HCT116 (cell line): ENCODE measurements around the gene A2ML1. TPM values are rescaled to one million over a fixed set of nuclear protein-coding genes. Genes with fewer than 3 reads are reported as not detected.

Source experiments
- ATAC-seq: fragments of 200-7000 bp; cut with Tn5 transposase; 2 replicates; pipeline ENCODE4 v1.9.1; 2020; ENCODE audit warnings: mild to moderate bottlenecking, moderate library complexity
- BruUV-seq: library from RNA; stranded (reverse); fragments of 400-500 nt; replicated peaks from 2 replicates; lab custom pipeline; 2021; lab: Mats Ljungman, UMichigan
- CTCF ChIA-PET: fragments of 300-600 bp; sonication (Branson Sonifier 250); formaldehyde crosslinking; loops from one replicate; lab custom pipeline; 2021; ENCODE audit warnings: antibody characterized with exemption; lab: Charles Lee
- POLR2A ChIA-PET: fragments of 300-600, 350-600 bp; sonication (Branson Sonifier 250); formaldehyde crosslinking; loops from one replicate; lab custom pipeline; 2021; ENCODE audit warnings: antibody characterized with exemption; lab: Charles Lee
- RAD21 ChIA-PET, 2 experiments: fragments of 300-600 bp; sonication (Branson Sonifier 250); formaldehyde crosslinking; loops; one replicate each; lab custom pipeline; 2023; ENCODE audit warnings: low total read pairs in 2 of 2; ENCODE audit not compliant: uncharacterized antibody in 2 of 2, unreplicated experiment in 2 of 2, low non-redundant PET in 1 of 2; lab: Charles Lee
- DNase-seq: peaks from one replicate; pipeline ENCODE4 v3.0.0-alpha.2; 2010; ENCODE audit warnings: low read depth, low spot score
- H2AFZ ChIP-seq: fragments of 200-600 bp; shearing (Covaris generic), sonication (generic); 2 replicates; pipeline ENCODE4 v1.6.1; 2017; ENCODE audit warnings: low read depth, mixed run types, mixed read lengths, antibody characterized with exemption, low read length; ENCODE audit not compliant: poor library complexity, severe bottlenecking
- H3K27ac ChIP-seq: 2 replicates; pipeline ENCODE4 v1.5.1; 2012; ENCODE audit warnings: low read depth, low read length
- H3K27me3 ChIP-seq: fragments of 200-600 bp; sonication (generic); 2 replicates; pipeline ENCODE4 v1.6.1; 2016; ENCODE audit warnings: mixed run types, low read length, mixed read lengths; ENCODE audit not compliant: insufficient read depth
- H3K36me3 ChIP-seq, 2 experiments: fragments of 200-500 bp in 1 of 2; fragments of 200-600 bp in 1 of 2; sonication (Bioruptor generic) in 1 of 2; sonication (generic) in 1 of 2; 2 replicates each; pipeline versions ENCODE4 v1.5.1 to v1.6.1; 2014 to 2016; ENCODE audit warnings: low read length in 2 of 2, inconsistent platforms in 1 of 2, mixed read lengths in 1 of 2, mixed run types in 1 of 2; ENCODE audit not compliant: insufficient read depth in 2 of 2, control insufficient read depth in 1 of 2
- H3K4me1 ChIP-seq, 2 experiments: fragments of 200-600 bp in 1 of 2; sonication (generic) in 1 of 2; 2 replicates each; pipeline versions ENCODE4 v1.5.1 to v1.6.1; 2012 to 2017; ENCODE audit warnings: low read length in 2 of 2, inconsistent platforms in 1 of 2, mild to moderate bottlenecking in 1 of 2, mixed read lengths in 1 of 2, mixed run types in 1 of 2, moderate library complexity in 1 of 2; ENCODE audit not compliant: insufficient read depth in 2 of 2, control insufficient read depth in 1 of 2
- H3K4me2 ChIP-seq: fragments of 200-600 bp; sonication (generic); 2 replicates; pipeline ENCODE4 v1.6.1; 2017; ENCODE audit warnings: mixed run types, low read length, mixed read lengths
- H3K4me3 ChIP-seq, 2 experiments: fragments of 200-600 bp in 1 of 2; sonication (generic) in 1 of 2; replicated peaks in 1 of 2; 2 replicates each; pipeline ENCODE4 v1.5.1; 2011 to 2016; ENCODE audit warnings: low read length in 2 of 2, control low read depth in 1 of 2, low read depth in 1 of 2, mild to moderate bottlenecking in 1 of 2, mixed read lengths in 1 of 2, mixed run types in 1 of 2
- H3K79me2 ChIP-seq: fragments of 200-600 bp; sonication (generic); 2 replicates; pipeline ENCODE4 v1.6.1; 2017; ENCODE audit warnings: mild to moderate bottlenecking, mixed run types, low read length, moderate library complexity, mixed read lengths; ENCODE audit not compliant: insufficient read depth
- H3K9ac ChIP-seq: fragments of 200-600 bp; sonication (generic); 2 replicates; pipeline ENCODE4 v1.6.1; 2016; ENCODE audit warnings: low read length, mixed read lengths
- H3K9me2 ChIP-seq: fragments of 200-600 bp; sonication (generic), shearing (Covaris generic); 2 replicates; pipeline ENCODE4 v1.6.1; 2017; ENCODE audit warnings: mixed run types, mild to moderate bottlenecking, moderate library complexity; ENCODE audit not compliant: insufficient read depth
- H3K9me3 ChIP-seq, 2 experiments: fragments of 200-500 bp in 1 of 2; fragments of 200-600 bp in 1 of 2; sonication (Bioruptor generic) in 1 of 2; sonication (generic) in 1 of 2; 2 replicates each; pipeline ENCODE4 v1.6.1; 2014 to 2017; ENCODE audit warnings: low read length in 2 of 2, mixed read lengths in 2 of 2, inconsistent platforms in 1 of 2, low read depth in 1 of 2, mild to moderate bottlenecking in 1 of 2, mixed run types in 1 of 2, moderate library complexity in 1 of 2; ENCODE audit not compliant: control insufficient read depth in 1 of 2, insufficient read depth in 1 of 2
- H4K20me1 ChIP-seq: fragments of 200-600 bp; sonication (generic), shearing (Covaris generic); 2 replicates; pipeline ENCODE4 v1.6.1; 2017; ENCODE audit warnings: mixed run types, mild to moderate bottlenecking, moderate library complexity; ENCODE audit not compliant: insufficient read depth
- CEBPB ChIP-seq: IDR thresholded peaks from 2 replicates; pipeline ENCODE4 v1.6.1; 2012; ENCODE audit warnings: low read depth
- EZH2 ChIP-seq: fragments of 200-600 bp; sonication (generic); IDR thresholded peaks from 2 replicates; pipeline ENCODE4 v1.6.1; 2017; ENCODE audit warnings: antibody characterized with exemption, mixed run types
- EZH2phosphoT487 ChIP-seq: fragments of 200-600 bp; IDR thresholded peaks from 2 replicates; pipeline ENCODE4 v1.6.1; 2018; ENCODE audit warnings: antibody characterized with exemption, borderline replicate concordance
- JUND ChIP-seq: IDR thresholded peaks from 2 replicates; pipeline ENCODE4 v1.6.1; 2012
- ZFX ChIP-seq: fragments of 450-650 bp; IDR thresholded peaks from 2 replicates; pipeline ENCODE4 v1.6.1; 2017
- ZNF274 ChIP-seq: fragments of 200-500 bp; sonication (Bioruptor generic); IDR thresholded peaks from 2 replicates; pipeline ENCODE4 v1.6.1; 2014; ENCODE audit warnings: mild to moderate bottlenecking, low read depth, low read length, inconsistent platforms
- intact Hi-C: fragments of 100-400 bp; cut with micrococcal nuclease; formaldehyde crosslinking; loops from 2 replicates; pipeline ENCODE4 v1.10.0; 2022
- total RNA-seq: library from RNA; stranded (reverse); gene quantifications from one replicate; pipeline ENCODE4 v1.2.1, GENCODE V29; 2021; ENCODE audit not compliant: unreplicated experiment
- TF ChIP-seq, protein P1 (sequence below): IDR thresholded peaks from 2 replicates; pipeline ENCODE4 v1.6.1; 2012
- TF ChIP-seq, protein P2 (sequence below): IDR thresholded peaks from 2 replicates; pipeline ENCODE4 v1.6.1; 2012; ENCODE audit warnings: low read depth

The A2ML1 gene
- total RNA-seq, 1 experiment from 2014 or later, result not detected

DNA sequence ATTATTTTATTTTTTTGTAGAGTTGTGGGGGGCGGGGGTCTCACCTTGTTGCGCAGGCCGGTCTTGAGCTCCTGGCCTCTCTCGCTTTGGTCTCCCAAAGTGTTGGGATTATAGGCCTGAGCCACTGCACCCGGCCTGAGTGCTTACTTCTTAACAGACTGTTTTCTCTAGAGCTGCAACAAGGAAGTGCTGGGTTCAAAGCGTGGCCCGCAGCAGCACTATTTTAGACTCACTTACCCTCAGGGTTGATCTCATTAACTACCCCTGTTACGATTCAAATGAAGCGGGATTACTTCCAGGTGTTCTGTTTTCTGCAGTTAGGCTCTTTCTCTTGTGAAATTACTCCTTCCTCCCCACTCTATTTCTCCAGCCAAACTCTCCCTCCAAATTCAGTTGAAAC is 8.7 kb downstream of the A2ML1 start:
- Histone ChIP-seq H3K9me3 (no peaks in the 10 kb centered on the region), H3K36me3 (no peaks in the 10 kb centered on the region), H4K20me1 (no peaks in the 10 kb centered on the region), H3K27ac (no peak overlapping the region), H3K4me1 (peaks cover 0 to 2% of the 10 kb centered on the region in 2 experiments; a peak in 1 of 4 replicates), H3K4me2 (no peak overlapping the region), H3K4me3 (no peak overlapping the region), H2AFZ (no peak overlapping the region), H3K9ac (no peak overlapping the region), H3K9me2 (no peaks in the 10 kb centered on the region), H3K27me3 (no peaks in the 10 kb centered on the region), H3K79me2 (no peaks in the 10 kb centered on the region)
- DNase-seq (no peak), ATAC-seq (no peak)
- TF ChIP-seq, protein P1, sequence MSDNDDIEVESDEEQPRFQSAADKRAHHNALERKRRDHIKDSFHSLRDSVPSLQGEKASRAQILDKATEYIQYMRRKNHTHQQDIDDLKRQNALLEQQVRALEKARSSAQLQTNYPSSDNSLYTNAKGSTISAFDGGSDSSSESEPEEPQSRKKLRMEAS, result no peak
- TF ChIP-seq JUND (no peak), ZFX (no peak), EZH2phosphoT487 (no peak), ZNF274 (no peak), EZH2 (no peak), CEBPB (no peak)
- TF ChIP-seq, protein P2, sequence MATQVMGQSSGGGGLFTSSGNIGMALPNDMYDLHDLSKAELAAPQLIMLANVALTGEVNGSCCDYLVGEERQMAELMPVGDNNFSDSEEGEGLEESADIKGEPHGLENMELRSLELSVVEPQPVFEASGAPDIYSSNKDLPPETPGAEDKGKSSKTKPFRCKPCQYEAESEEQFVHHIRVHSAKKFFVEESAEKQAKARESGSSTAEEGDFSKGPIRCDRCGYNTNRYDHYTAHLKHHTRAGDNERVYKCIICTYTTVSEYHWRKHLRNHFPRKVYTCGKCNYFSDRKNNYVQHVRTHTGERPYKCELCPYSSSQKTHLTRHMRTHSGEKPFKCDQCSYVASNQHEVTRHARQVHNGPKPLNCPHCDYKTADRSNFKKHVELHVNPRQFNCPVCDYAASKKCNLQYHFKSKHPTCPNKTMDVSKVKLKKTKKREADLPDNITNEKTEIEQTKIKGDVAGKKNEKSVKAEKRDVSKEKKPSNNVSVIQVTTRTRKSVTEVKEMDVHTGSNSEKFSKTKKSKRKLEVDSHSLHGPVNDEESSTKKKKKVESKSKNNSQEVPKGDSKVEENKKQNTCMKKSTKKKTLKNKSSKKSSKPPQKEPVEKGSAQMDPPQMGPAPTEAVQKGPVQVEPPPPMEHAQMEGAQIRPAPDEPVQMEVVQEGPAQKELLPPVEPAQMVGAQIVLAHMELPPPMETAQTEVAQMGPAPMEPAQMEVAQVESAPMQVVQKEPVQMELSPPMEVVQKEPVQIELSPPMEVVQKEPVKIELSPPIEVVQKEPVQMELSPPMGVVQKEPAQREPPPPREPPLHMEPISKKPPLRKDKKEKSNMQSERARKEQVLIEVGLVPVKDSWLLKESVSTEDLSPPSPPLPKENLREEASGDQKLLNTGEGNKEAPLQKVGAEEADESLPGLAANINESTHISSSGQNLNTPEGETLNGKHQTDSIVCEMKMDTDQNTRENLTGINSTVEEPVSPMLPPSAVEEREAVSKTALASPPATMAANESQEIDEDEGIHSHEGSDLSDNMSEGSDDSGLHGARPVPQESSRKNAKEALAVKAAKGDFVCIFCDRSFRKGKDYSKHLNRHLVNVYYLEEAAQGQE, result no peak
- ChIA-PET POLR2A (no interaction called here), RAD21 (no interaction called here), CTCF (no interaction called here)
- intact Hi-C loops, result no loop called here
- BruUV-seq, result no TSS peak
